Activated CD4-positive, alpha-beta T cell treated with anti-CD3 and anti-CD28 coated beads, Interleukin-2, amount 50 U/mL, for 24 hours (primary cell): Measurements from ENCODE around the gene CT47B1.
"Not testable (repeated sequence)": the region's sequence is repeated elsewhere in the genome, so short reads cannot be mapped to it uniquely, and the experiment has no call there.

Experiments used
- DNase-seq, 2 donors: peaks; one replicate each; pipeline ENCODE4 v3.0.0-alpha.2; 2020; ENCODE audit warnings: low read depth in 1 of 2, low spot score in 1 of 2

CT47B1 gene

GRCh38 chrX:120875766-120876165 lies at the start of gene CT47B1:
Gene CT47B1, minus strand, starts transcription at chrX:120875866. Its CDS starts 196 bp downstream, at chrX:120875670.
- DNase-seq, result not testable (repeated sequence)

DNA sequence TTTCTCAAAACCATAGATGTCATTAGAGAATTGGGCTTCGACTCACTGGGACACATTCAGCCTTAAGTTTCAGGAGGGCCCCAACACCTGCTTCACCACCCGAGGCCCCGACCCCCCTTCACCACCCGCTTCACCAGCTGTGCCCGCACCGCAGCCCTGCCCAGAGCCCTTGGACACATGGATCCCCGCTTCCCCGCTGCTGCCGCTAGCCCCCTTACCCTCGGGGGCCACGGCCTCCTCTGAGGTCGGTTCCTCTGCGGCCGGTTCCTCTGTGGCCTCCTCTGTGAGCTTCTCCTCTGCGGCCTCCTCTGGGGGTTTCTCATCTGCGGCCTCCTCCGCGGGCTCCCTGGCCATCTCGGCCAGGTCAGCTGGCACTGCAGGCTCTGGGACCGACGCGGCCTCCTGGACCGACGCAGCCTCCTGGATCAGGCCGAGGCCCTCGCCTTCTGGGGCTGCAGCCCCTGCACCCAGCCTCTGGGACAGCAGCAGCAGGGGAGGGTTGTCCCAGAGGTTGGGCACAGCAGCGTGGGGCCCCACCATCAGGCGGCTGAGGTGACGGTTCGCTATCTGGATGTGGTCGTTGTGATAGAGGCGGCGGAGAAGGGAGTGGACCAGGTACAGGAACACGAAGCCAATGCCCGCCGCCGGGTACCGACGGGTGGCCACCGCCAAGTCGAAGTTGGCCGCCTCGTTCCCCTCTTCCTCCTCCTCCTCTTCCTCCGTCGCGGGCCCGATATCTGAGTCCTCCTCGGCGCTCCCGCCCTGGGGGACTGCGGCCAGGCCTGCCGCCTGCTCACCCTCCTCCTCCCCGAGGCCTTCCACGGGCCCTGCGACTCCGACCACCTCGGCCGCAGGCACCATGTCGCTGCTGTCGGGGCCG lies 748 bp downstream of the CT47B1 start:
- no peak for DNase-seq

- no peak for DNase-seq
These were observed 18.4 kb downstream of the CT47B1 start for GRCh38 chrX:120857240-120857639.

GRCh38 chrX:120840827-120841226 lies 34.8 kb downstream of the CT47B1 start:
- no peak for DNase-seq

- DNase-seq, result no peak
These were observed 36.2 kb downstream of the CT47B1 start for GRCh38 chrX:120839491-120839890.

GRCh38 chrX:120827213-120827612 lies 48.5 kb downstream of the CT47B1 start:
- DNase-seq, result not testable (repeated sequence)

- DNase-seq, result no peak
These were observed 50.5 kb downstream of the CT47B1 start for GRCh38 chrX:120825146-120825545.

GRCh38 chrX:120824021-120824420 lies 51.6 kb downstream of the CT47B1 start:
- DNase-seq, result no peak

DNA sequence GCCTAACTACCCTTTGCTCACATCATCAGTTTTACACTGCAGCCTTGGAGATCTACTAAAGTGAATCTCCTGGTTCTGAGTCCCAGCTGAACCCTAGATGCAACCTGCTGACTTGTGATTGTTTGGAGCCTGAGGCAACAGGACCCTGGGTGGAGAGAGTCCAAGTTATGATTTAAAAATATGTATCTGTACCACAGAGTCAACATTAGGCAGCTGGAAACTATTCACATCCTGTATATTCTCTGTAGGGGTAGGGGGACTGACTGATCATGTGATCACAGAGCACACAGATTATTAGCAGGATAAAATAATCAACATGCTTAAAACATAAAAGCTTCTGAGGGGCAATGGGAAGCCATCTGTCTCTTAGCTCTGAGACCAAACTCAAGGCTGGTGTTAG lies 52.1 kb downstream of the CT47B1 start:
- no peak for DNase-seq
